Activated T-helper 2 cell treated with anti-CD3 and anti-CD28 coated beads, Interferon-gamma antibody, Interleukin-2, Interleukin-4, amounts not matched to agents 10 μg/mL and 5 μg/mL and 100 μg/mL, durations not matched to agents 14 hours and 24 hours and 36 hours (primary cell): ENCODE results near the gene AGTPBP1. TPM values are rescaled to one million over a fixed set of nuclear protein-coding genes. Genes with fewer than 3 reads are reported as not detected.

Source experiments
- DNase-seq: peaks from one replicate; pipeline ENCODE4 v3.0.0; 2021; ENCODE audit warnings: low spot score
- H3K27ac Mint-ChIP-seq: one replicate; pipeline ENCODE4 v1.8.0; 2021; ENCODE audit warnings: mixed read lengths
- H3K27me3 Mint-ChIP-seq: one replicate; pipeline ENCODE4 v1.8.0; 2021; ENCODE audit warnings: low read depth, mixed read lengths
- H3K36me3 Mint-ChIP-seq: one replicate; pipeline ENCODE4 v1.8.0; 2021; ENCODE audit warnings: low read depth, mixed read lengths
- H3K4me1 Mint-ChIP-seq: one replicate; pipeline ENCODE4 v1.8.0; 2021; ENCODE audit warnings: low read depth, mixed read lengths
- H3K4me3 Mint-ChIP-seq: one replicate; pipeline ENCODE4 v1.8.0; 2021; ENCODE audit warnings: low read depth, mild to moderate bottlenecking, moderate library complexity, mixed read lengths
- H3K9me3 Mint-ChIP-seq: one replicate; pipeline ENCODE4 v1.8.0; 2021; ENCODE audit warnings: mixed read lengths
- intact Hi-C: fragments of 100-400 bp; cut with micrococcal nuclease; formaldehyde crosslinking; loops from one replicate; pipeline ENCODE4 v1.15.1; 2023
- total RNA-seq: library from RNA; stranded (reverse); gene quantifications from 2 replicates; pipeline ENCODE4 v1.2.3, GENCODE V29; 2022

Gene AGTPBP1
- total RNA-seq, 1 donor from 2014 or later: 26.5 TPM

DNA sequence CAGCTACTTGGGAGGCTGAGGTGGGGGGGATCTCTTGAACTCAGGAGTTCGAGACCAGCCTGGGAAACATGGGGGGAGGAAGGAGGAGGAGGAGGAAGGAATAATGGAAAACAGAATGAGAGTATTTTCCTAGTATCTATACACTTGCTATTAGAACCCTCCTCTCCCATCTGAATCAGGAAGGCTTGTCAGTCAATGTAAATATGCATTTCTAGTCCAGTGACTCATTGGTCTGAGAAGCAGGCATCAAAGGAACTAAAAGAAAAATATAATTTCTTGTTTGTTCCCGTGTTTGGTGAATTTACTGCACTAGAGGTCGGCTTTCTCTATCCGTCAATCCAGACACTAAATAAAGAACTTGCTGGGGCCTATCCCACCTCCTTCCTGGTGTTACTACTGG is 88.6 kb downstream of the AGTPBP1 start:
- DNase-seq: no peak
- H3K27me3 Mint-ChIP-seq: no peaks in the 10 kb centered on the region
- H3K9me3 Mint-ChIP-seq: no peaks in the 10 kb centered on the region
- intact Hi-C loops: no loop called here
- no peak overlapping the region for H3K4me3 Mint-ChIP-seq
- H3K4me1 Mint-ChIP-seq: no peaks in the 10 kb centered on the region
- H3K36me3 Mint-ChIP-seq: peaks cover 4% of the 10 kb centered on the region
- H3K27ac Mint-ChIP-seq: no peak overlapping the region

DNA sequence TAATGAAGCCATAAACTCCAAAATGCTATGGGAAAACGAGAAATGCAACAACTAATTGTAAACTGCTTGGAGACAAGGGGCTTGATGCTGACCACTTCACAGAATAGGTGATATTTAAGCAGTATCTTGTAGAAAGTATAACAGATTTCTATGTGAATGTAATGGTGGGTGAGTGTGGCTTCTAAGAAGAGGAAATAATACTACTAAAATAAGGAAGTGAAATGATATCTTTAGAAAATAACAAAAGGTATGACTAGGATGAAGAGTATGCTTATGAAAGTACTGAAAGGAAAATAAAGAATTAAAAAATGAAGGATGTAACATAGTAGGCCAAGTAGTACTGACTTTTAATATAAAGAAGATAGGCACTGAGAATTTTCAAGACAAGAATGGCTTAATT is 94.2 kb downstream of the AGTPBP1 start:
- H3K27ac Mint-ChIP-seq: no peak overlapping the region
- no peaks in the 10 kb centered on the region for H3K27me3 Mint-ChIP-seq
- no peaks in the 10 kb centered on the region for H3K9me3 Mint-ChIP-seq
- no peak overlapping the region for H3K4me3 Mint-ChIP-seq
- intact Hi-C loops: no loop called here
- no peak for DNase-seq
- peaks cover 12% of the 10 kb centered on the region for H3K4me1 Mint-ChIP-seq
- H3K36me3 Mint-ChIP-seq: peaks cover 15% of the 10 kb centered on the region

- H3K27ac Mint-ChIP-seq: no peak overlapping the region
- peaks cover 19% of the 10 kb centered on the region for H3K36me3 Mint-ChIP-seq
- no peak for DNase-seq
- no peaks in the 10 kb centered on the region for H3K27me3 Mint-ChIP-seq
- peaks cover 12% of the 10 kb centered on the region for H3K4me1 Mint-ChIP-seq
- no peak overlapping the region for H3K4me3 Mint-ChIP-seq
- H3K9me3 Mint-ChIP-seq: no peaks in the 10 kb centered on the region
- intact Hi-C loops: no loop called here
Measured at GRCh38 chr9:85645909-85646627, 95.7 kb downstream of the AGTPBP1 start.

- Mint-ChIP-seq H3K4me1 (peaks cover 5% of the 10 kb centered on the region), H3K36me3 (peaks cover 9% of the 10 kb centered on the region), H3K27ac (no peak overlapping the region), H3K27me3 (no peaks in the 10 kb centered on the region), H3K4me3 (no peak overlapping the region), H3K9me3 (no peaks in the 10 kb centered on the region)
- DNase-seq: no peak
- intact Hi-C loops: no loop called here
Measured at GRCh38 chr9:85640425-85640824, 101.3 kb downstream of the AGTPBP1 start.

GRCh38 chr9:85639675-85640186 is 102.0 kb downstream of the AGTPBP1 start:
- Mint-ChIP-seq H3K27ac (no peak overlapping the region), H3K9me3 (no peaks in the 10 kb centered on the region), H3K36me3 (peaks cover 7% of the 10 kb centered on the region), H3K4me1 (peaks cover 1% of the 10 kb centered on the region), H3K4me3 (no peak overlapping the region), H3K27me3 (no peaks in the 10 kb centered on the region)
- intact Hi-C loops: no loop called here
- no peak for DNase-seq

DNA sequence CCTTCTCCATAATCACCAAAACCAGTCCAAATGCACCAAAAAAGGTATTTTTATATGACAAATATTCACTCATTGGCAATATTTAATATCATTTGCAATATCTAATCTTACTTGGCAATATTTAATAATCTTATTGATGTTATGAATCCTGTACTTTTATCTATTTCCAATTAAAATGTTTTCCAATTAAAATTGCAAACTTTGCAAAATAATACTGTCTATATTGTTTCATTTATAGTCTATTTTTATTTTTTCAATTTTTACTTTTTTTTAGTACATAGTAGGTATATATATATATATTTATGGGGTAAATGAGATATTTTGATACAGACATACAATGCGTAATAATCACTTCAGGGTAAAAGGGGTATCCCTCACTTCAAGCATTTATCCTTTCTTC is 109.9 kb downstream of the AGTPBP1 start:
- peaks cover 6% of the 10 kb centered on the region for H3K36me3 Mint-ChIP-seq
- H3K27ac Mint-ChIP-seq: no peak overlapping the region
- no peak for DNase-seq
- no peak overlapping the region for H3K4me3 Mint-ChIP-seq
- H3K27me3 Mint-ChIP-seq: no peaks in the 10 kb centered on the region
- intact Hi-C loops: no loop called here
- H3K4me1 Mint-ChIP-seq: no peaks in the 10 kb centered on the region
- no peaks in the 10 kb centered on the region for H3K9me3 Mint-ChIP-seq

DNA sequence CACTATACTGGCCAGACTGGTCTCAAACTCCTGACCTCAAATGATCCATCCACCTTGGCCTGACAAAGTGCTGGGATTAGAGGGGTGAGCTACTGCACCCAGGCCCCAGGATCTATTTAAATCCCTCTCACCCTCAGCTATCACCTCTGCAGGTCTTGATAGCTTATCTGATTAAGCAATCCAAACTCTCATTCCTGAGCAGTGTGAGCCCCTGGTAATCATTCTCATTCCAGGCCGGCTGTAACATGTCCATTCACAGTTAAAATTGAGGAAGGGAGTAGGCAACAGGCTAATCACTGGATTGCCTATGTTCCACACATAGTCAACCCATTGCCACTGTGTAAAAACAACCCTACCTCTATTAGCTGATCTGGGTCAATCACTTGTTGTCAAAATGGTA is 111.1 kb downstream of the AGTPBP1 start:
- intact Hi-C loops: no loop called here
- Mint-ChIP-seq H3K36me3 (peaks cover 6% of the 10 kb centered on the region), H3K4me3 (no peak overlapping the region), H3K27ac (no peak overlapping the region), H3K27me3 (no peaks in the 10 kb centered on the region), H3K4me1 (no peaks in the 10 kb centered on the region), H3K9me3 (no peaks in the 10 kb centered on the region)
- DNase-seq: no peak

DNA sequence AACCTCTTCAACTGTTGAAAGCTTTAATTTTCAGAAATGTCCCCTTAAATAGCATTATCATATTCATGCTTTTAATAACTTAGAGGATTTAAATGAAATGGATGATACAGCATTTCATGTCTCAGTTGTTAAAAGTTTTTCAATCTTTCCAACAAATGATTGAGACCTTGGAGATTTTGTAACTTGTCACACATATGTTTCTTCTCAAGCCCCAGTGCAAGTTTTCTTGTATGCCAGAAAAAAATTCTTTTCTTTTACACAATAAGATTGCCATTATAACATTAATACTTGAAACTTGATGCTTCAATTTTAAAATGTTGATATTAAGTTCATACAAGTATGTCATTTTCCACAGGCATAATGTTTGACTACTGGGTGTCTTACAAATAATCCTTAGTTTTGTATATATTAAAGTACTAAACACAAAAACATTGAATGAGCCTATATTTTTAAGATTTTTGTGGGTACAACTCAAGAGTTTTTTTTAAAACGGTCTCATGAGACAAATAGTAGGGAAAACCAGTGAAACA is 124.5 kb downstream of the AGTPBP1 start:
- Mint-ChIP-seq H3K27me3 (no peaks in the 10 kb centered on the region), H3K4me1 (no peaks in the 10 kb centered on the region), H3K9me3 (no peaks in the 10 kb centered on the region), H3K27ac (no peak overlapping the region), H3K4me3 (no peak overlapping the region), H3K36me3 (no peaks in the 10 kb centered on the region)
- no peak for DNase-seq
- intact Hi-C loops: no loop called here

- intact Hi-C loops: no loop called here
- Mint-ChIP-seq H3K4me1 (no peaks in the 10 kb centered on the region), H3K4me3 (no peak overlapping the region), H3K9me3 (no peaks in the 10 kb centered on the region), H3K27me3 (no peaks in the 10 kb centered on the region), H3K27ac (no peak overlapping the region), H3K36me3 (no peaks in the 10 kb centered on the region)
- DNase-seq: no peak
Measured at GRCh38 chr9:85615792-85616191, 126.0 kb downstream of the AGTPBP1 start.

GRCh38 chr9:85610074-85610860 is 131.5 kb downstream of the AGTPBP1 start:
- H3K4me3 Mint-ChIP-seq: peak overlapping the region; percentile 51
- no peaks in the 10 kb centered on the region for H3K27me3 Mint-ChIP-seq
- intact Hi-C loops: loop anchor here (5.0 kb wide), 1 partner anchor 1213 kb away; no protein-coding TSS in a partner anchor
- H3K9me3 Mint-ChIP-seq: no peaks in the 10 kb centered on the region
- peak overlapping the region; percentile 63 for H3K27ac Mint-ChIP-seq
- peaks cover 6% of the 10 kb centered on the region for H3K4me1 Mint-ChIP-seq
- no peaks in the 10 kb centered on the region for H3K36me3 Mint-ChIP-seq
- DNase-seq: no peak

DNA sequence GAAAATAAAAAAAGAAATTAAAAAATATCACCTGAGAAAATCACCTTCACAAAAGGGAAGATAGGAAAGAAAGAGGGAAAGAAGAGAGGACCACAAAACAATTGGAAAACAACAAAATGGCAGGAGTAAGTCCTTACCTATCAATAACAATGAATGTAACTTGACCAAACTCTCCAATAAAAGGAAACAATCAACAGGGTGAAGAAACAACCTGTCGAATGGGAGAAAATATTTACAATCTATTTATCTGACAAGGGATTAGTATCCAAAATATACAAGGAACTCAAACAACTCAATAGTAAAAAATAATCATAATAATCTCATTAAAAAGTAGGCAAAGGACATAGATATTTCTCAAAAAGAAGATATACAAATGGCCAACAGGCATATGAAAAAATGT is 135.8 kb downstream of the AGTPBP1 start:
- H3K36me3 Mint-ChIP-seq: peaks cover 17% of the 10 kb centered on the region
- no peaks in the 10 kb centered on the region for H3K27me3 Mint-ChIP-seq
- H3K9me3 Mint-ChIP-seq: peaks cover 9% of the 10 kb centered on the region
- no peak overlapping the region for H3K27ac Mint-ChIP-seq
- peaks cover 13% of the 10 kb centered on the region for H3K4me1 Mint-ChIP-seq
- H3K4me3 Mint-ChIP-seq: no peak overlapping the region
- no peak for DNase-seq
- intact Hi-C loops: loop anchor here (10.0 kb wide), 1 partner anchor 181 kb away; no protein-coding TSS in a partner anchor

- H3K4me1 Mint-ChIP-seq: peaks cover 19% of the 10 kb centered on the region
Measured at GRCh38 chr9:85603936-85604335, 137.8 kb downstream of the AGTPBP1 start.

GRCh38 chr9:85602742-85603141 is 139.0 kb downstream of the AGTPBP1 start:
- no peak overlapping the region for H3K4me3 Mint-ChIP-seq
- peaks cover 9% of the 10 kb centered on the region for H3K9me3 Mint-ChIP-seq
- peaks cover 17% of the 10 kb centered on the region for H3K36me3 Mint-ChIP-seq
- H3K4me1 Mint-ChIP-seq: peaks cover 21% of the 10 kb centered on the region
- H3K27me3 Mint-ChIP-seq: no peaks in the 10 kb centered on the region
- H3K27ac Mint-ChIP-seq: no peak overlapping the region
- no peak for DNase-seq
- intact Hi-C loops: loop anchor here (10.0 kb wide), 1 partner anchor 178 kb away; no protein-coding TSS in a partner anchor

More at GRCh38 chr9:85603936-85604335, 137.8 kb downstream of the AGTPBP1 start:
- no peak overlapping the region for H3K27ac Mint-ChIP-seq
- peaks cover 17% of the 10 kb centered on the region for H3K36me3 Mint-ChIP-seq
- H3K4me3 Mint-ChIP-seq: no peak overlapping the region
- H3K27me3 Mint-ChIP-seq: no peaks in the 10 kb centered on the region
- intact Hi-C loops: loop anchor here (10.0 kb wide), 1 partner anchor 179 kb away; no protein-coding TSS in a partner anchor
- DNase-seq: no peak
- H3K9me3 Mint-ChIP-seq: peaks cover 9% of the 10 kb centered on the region
